ENCODE results near the gene MYH3. TPM values are rescaled to one million over a fixed set of nuclear protein-coding genes. Genes with fewer than 3 reads are reported as not detected.

MYH3 gene
- total and polyA plus RNA-seq, 8 donors: 0.45 to 8.3 (median 3.2) TPM

DNA sequence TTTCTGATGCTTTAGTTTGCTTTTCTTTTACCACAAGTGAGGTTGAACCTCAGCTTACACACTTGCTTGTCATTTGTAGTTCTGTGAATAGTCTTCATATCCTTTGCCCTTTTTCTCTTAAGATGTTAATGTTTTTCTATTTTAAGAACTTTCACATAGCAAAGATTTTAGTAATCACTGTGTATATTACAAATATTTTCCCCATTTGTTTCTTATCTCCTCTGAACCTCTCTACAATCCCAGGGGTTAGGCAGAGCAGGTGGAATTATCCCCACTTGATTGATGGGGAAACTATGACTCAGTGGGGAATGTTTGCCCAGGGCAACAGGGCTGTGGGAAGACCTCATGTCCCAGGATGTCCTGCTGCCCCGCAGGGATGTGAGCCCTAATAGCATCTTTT is 11.7 kb upstream of the MYH3 start:
- Histone ChIP-seq H3K36me3 (peaks cover 0 to 5% (median 2%) of the 10 kb centered on the region in 4 donors), H3K27ac (no peak overlapping the region), H3K4me1 (no peaks in the 10 kb centered on the region), H3K27me3 (no peaks in the 10 kb centered on the region), H3K9me3 (no peaks in the 10 kb centered on the region), H3K4me3 (no peak overlapping the region)
- TF ChIP-seq POLR2AphosphoS5 (IDR thresholded peaks at IDR 0.05) (no peak), POLR2A (IDR thresholded peaks at IDR 0.05) (no peak), EP300 (IDR thresholded peaks at IDR 0.05) (no peak)
- TF ChIP-seq, protein P1, sequence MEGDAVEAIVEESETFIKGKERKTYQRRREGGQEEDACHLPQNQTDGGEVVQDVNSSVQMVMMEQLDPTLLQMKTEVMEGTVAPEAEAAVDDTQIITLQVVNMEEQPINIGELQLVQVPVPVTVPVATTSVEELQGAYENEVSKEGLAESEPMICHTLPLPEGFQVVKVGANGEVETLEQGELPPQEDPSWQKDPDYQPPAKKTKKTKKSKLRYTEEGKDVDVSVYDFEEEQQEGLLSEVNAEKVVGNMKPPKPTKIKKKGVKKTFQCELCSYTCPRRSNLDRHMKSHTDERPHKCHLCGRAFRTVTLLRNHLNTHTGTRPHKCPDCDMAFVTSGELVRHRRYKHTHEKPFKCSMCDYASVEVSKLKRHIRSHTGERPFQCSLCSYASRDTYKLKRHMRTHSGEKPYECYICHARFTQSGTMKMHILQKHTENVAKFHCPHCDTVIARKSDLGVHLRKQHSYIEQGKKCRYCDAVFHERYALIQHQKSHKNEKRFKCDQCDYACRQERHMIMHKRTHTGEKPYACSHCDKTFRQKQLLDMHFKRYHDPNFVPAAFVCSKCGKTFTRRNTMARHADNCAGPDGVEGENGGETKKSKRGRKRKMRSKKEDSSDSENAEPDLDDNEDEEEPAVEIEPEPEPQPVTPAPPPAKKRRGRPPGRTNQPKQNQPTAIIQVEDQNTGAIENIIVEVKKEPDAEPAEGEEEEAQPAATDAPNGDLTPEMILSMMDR (IDR thresholded peaks at IDR 0.05): no peak
- DNase-seq: no peak
- 51 to 70% (median 65%) methylated on average over 1 of the region's 1 CpG for WGBS, 5 donors
- intact Hi-C loops (cut with DNase I; ENCODE audit: low total_unique reads): no loop called here

DNA sequence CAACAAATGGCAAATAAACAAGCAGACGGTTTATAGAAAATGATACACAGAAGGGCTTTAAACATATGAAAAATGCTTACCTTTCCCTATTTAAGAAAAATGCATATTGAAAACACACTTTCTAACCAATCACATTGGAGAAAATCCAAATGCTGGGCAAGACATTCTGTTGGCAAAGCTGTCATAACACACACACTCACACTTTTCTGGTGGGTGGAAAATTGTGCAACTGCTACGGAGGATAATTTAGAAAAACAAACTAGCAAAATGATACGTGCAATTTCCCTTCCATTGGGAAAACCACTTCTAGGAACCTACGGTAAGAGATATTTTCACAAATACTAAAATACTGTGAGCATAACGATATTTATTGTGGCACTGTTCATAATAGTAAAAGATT is 9.8 kb upstream of the MYH3 start:
- DNase-seq: no peak
- H3K27ac ChIP-seq: no peak overlapping the region
- intact Hi-C loops (cut with DNase I; ENCODE audit: low total_unique reads): no loop called here
- no peaks in the 10 kb centered on the region for H3K27me3 ChIP-seq
- no peak overlapping the region for H3K4me3 ChIP-seq
- no peaks in the 10 kb centered on the region for H3K4me1 ChIP-seq
- no peaks in the 10 kb centered on the region for H3K9me3 ChIP-seq
- H3K36me3 ChIP-seq: no peaks in the 10 kb centered on the region
- no peak for TF ChIP-seq POLR2A (IDR thresholded peaks at IDR 0.05)
- WGBS, 5 donors: 83 to 92% (median 89%) methylated on average over 5 of the region's 5 CpGs

DNA sequence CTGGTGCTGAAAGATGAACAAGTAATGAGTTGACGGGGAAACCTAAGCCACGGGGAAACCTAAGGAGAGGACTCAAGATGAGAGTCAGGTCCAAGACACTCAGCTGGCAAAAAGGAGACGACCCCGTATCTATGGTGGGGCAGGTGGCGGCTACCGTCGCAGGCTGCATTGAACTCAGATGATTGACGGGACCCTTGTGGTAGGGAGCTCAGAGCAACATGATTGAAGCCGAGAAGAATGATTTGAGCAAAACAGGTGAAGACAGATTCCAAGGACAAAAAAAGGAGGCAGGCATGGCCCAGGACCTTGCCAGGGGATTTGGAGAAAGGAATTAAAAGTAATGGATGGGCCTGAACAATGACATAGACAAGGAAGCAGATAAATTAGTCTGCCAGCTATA is 7.5 kb upstream of the MYH3 start:
- Histone ChIP-seq H3K4me3 (no peak overlapping the region), H3K9me3 (no peaks in the 10 kb centered on the region), H3K4me1 (no peaks in the 10 kb centered on the region), H3K27ac (no peak overlapping the region), H3K27me3 (no peaks in the 10 kb centered on the region), H3K36me3 (peaks cover 0 to 6% (median 3%) of the 10 kb centered on the region in 4 donors)
- WGBS, 5 donors: 90 to 95% (median 93%) methylated on average over 9 of the region's 9 CpGs
- no peak for DNase-seq
- no peak for TF ChIP-seq EP300 (IDR thresholded peaks at IDR 0.05)
- intact Hi-C loops (cut with DNase I; ENCODE audit: low total_unique reads): no loop called here

DNA sequence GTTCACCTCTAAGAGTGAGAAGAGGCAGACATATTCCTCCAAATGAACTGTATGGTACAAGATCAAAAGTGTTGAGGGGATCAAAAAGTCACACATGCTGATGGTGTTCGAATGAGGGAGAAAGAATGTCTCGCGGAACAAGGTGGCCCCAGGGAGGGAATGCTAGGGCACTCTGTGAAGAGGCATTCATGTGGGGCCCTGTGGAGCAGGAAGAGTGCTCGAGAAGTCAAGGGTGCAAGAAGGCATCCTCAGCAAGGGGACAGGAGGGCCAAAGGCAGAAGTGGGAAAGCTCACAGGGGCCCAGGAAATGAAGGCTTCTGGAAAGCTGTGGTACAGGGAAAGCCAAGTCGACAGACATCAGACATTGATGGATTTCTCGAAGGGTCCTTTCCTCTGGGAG is 6.1 kb upstream of the MYH3 start:
- Histone ChIP-seq H3K4me3 (no peak overlapping the region), H3K36me3 (peaks cover 0 to 19% (median 10%) of the 10 kb centered on the region in 4 donors), H3K27ac (no peak overlapping the region), H3K27me3 (no peaks in the 10 kb centered on the region), H3K9me3 (no peaks in the 10 kb centered on the region), H3K4me1 (no peaks in the 10 kb centered on the region)
- intact Hi-C loops (cut with DNase I; ENCODE audit: low total_unique reads): no loop called here
- 85 to 94% (median 90%) methylated on average over 6 of the region's 6 CpGs for WGBS, 5 donors
- TF ChIP-seq POLR2A (IDR thresholded peaks at IDR 0.05): no peak
- TF ChIP-seq, protein P1 (IDR thresholded peaks at IDR 0.05): no peak
- TF ChIP-seq POLR2AphosphoS5 (IDR thresholded peaks at IDR 0.05): no peak
- no peak for TF ChIP-seq EP300 (IDR thresholded peaks at IDR 0.05)
- DNase-seq: no peak

DNA sequence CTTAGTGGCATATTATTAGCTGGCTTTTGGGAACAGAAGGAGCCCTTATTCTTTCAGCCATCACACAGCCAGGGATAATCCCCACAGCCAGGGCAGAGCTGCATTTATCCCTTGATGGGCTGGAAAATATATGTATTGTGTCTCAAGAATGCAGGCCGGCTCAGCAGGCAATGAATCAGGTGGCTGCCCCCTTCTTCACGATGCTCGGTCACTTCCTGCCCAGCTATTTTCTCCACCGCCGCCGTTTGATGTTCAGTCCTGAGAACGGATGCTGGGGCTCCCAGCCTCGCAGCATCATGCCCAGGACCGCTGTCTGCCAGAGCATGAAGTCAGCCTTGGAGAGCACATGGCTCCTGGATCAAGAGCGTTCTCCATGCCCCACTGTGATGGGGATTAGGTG is 4.3 kb upstream of the MYH3 start:
- Histone ChIP-seq H3K27me3 (no peaks in the 10 kb centered on the region), H3K27ac (no peak overlapping the region), H3K36me3 (peaks cover 0 to 19% (median 10%) of the 10 kb centered on the region in 4 donors), H3K4me3 (no peak overlapping the region), H3K4me1 (no peaks in the 10 kb centered on the region), H3K9me3 (no peaks in the 10 kb centered on the region)
- WGBS, 5 donors: 88 to 91% (median 91%) methylated on average over 10 of the region's 10 CpGs
- DNase-seq: no peak
- TF ChIP-seq POLR2A (IDR thresholded peaks at IDR 0.05) (no peak), POLR2AphosphoS5 (IDR thresholded peaks at IDR 0.05) (no peak), EP300 (IDR thresholded peaks at IDR 0.05) (no peak)
- TF ChIP-seq, protein P1 (IDR thresholded peaks at IDR 0.05): no peak
- intact Hi-C loops (cut with DNase I; ENCODE audit: low total_unique reads): no loop called here
